GM21825 (cell line): ENCODE data around the gene CLTB.
"Not testable (repeated sequence)": the region's sequence is repeated elsewhere in the genome, so short reads cannot be mapped to it uniquely, and the experiment has no call there.

ENCODE experiments used
- ATAC-seq: cut with Tn5 transposase; IDR thresholded peaks from one replicate; pipeline ENCODE4 v1.9.1; 2021; ENCODE audit warnings: mild to moderate bottlenecking, moderate library complexity; ENCODE audit not compliant: unreplicated experiment

The CLTB gene

GRCh38 chr5:176429972-176430371 is 13.6 kb upstream of the CLTB start:
- no peak for ATAC-seq

GRCh38 chr5:176427971-176428370 is 11.6 kb upstream of the CLTB start:
- ATAC-seq = no peak

- no peak for ATAC-seq
These were observed 10.5 kb upstream of the CLTB start for GRCh38 chr5:176426876-176427275.

GRCh38 chr5:176425791-176426190 is 9.5 kb upstream of the CLTB start:
- ATAC-seq = no peak

GRCh38 chr5:176425138-176425537 is 8.8 kb upstream of the CLTB start:
- no peak for ATAC-seq

DNA sequence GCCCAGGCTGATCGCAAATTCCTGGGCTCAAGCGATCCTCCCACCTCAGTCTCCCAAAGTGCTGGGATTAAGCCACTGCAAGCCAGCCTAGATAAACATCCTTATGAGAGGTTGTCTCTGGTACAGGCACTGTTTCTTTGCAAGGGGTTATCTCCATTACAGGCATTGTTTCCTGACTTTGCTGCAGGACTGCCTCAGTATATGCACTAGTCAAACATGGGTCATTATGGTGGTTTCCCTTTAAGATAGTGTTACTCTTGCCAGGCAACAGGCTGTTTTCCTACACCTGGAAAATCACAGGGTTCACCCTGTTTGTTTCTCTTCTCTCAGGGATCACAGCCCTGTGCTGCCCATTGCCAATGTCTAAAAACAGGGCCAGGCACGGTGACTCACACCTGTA is 7.8 kb upstream of the CLTB start:
- ATAC-seq = no peak

- no peak for ATAC-seq
These were observed 4.7 kb upstream of the CLTB start for GRCh38 chr5:176420972-176421544.

DNA sequence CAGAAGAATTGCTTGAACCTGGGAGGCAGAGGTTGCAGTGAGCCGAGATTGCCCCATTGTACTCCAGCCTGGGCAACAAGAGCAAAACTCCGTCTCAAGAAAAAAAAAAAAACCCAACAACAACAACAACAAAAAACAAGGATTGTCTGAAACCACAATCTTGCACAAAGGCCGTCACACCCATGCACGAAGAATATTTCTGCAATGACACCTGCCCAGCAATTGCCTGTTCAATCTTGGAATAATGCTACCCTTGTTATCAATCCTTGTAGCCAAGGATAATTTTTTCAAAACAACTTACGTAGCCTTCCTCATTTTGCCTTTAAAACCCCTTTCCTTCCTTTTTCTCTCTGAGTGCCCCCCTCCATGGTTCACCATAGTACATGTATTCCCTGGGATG is 3.7 kb upstream of the CLTB start:
- ATAC-seq = no peak

- ATAC-seq = no peak
These were observed 1.9 kb upstream of the CLTB start for GRCh38 chr5:176418251-176418650.

GRCh38 chr5:176416965-176417364 is 626 bp upstream of the CLTB start:
- ATAC-seq = no peak

GRCh38 chr5:176415240-176415951 is 943 bp downstream of the CLTB start:
- no peak for ATAC-seq

DNA sequence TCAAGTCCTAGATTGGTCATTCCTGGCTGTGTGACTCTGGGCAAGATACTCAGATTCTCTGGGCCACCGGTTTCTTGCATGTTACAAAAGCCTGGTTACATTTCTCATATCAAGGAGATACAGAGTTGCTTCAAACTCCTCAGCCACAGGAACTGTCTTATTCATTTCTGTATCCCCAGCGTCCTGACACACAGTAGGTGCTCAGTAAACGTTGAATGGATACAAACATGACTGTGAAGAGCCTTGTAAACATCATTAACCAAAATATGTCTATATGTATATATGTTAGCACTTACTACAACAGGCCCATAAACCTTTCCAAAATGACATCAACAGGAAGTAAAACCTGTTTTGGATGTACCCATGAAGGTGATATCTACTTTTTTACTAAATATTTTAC is 1.6 kb downstream of the CLTB start:
- ATAC-seq = no peak

DNA sequence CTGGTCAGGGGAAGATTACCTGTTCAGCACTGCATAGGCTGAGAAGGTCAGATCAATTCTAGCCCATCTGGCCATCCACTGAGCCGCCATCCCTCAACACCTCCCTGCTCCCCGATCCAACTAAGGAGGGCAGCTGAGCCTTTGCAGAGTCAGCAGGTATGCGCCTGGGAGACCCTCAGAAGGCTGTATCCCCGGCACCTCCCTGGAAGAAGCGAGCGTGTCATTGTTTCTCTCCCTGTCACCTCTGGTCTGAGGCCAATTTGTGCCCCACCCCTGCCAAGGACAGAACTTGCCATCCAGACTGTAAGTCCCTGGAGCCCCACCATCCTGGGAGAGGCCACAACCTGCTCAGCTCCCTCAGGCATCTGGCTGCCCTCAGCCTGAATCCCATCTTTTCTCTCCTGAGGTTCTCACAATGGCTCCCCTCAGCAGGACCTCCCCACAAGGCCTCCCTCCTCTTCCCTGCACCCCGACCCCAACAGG is 2.6 kb downstream of the CLTB start:
- ATAC-seq = no peak

- no peak for ATAC-seq
These were observed 3.1 kb downstream of the CLTB start for GRCh38 chr5:176413255-176413565.

- ATAC-seq = no peak
These were observed 3.7 kb downstream of the CLTB start for GRCh38 chr5:176412517-176413254.

DNA sequence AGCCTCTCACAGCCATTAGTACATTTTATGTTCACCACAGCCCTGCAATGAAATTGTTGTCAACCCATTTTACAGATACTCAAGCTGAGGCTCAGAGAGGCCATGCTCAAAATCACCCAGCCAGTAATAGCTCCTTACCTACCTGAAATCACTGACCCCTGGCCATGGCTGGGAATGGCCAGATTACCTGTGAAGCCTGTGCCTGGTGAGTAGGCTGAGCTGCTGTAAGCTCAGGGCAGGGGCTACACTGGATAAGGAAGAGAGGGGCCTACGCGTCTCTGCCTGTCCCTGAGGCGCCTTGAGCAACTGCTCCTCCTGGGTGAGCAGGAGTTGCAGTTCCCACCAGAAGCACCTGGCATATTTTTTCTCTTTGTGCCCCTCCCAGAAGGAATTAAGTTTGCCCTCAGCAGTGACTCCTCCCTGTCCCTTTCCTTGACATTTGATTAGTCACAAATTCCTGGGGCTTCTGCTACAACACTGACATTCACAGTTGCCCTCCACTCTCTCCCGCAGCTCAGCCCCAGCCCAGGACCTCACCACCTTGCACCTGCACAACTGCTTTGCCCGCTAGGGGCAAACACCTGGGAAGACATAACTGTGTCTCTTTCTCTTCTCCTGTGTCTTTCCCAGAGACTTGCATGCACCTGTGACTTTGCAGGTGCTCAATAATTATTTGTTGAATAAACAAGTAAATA is 5.7 kb downstream of the CLTB start:
- no peak for ATAC-seq

DNA sequence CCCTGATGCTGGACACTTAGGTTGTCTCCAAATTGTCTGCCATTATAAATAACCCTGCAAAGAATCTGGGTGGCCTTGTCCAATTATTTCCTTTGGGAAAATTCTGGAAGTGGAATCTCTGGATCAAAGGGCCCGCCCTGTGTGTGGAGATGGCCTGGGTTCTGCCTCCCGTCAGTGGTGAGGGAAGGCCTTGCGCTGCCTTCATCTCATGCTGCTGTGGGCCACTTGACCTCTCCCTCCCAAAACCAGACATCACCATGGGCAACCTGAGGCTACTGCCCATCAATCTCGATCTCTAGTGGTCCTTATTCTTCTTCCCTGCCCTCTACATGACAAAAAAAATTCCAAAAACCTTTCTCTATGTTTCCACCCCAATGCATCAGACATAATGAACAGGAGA is 6.6 kb downstream of the CLTB start:
- no peak for ATAC-seq

GRCh38 chr5:176408590-176408989 is 7.7 kb downstream of the CLTB start:
- ATAC-seq = no peak

- ATAC-seq = not testable (repeated sequence)
These were observed 8.1 kb downstream of the CLTB start for GRCh38 chr5:176408252-176408573.

DNA sequence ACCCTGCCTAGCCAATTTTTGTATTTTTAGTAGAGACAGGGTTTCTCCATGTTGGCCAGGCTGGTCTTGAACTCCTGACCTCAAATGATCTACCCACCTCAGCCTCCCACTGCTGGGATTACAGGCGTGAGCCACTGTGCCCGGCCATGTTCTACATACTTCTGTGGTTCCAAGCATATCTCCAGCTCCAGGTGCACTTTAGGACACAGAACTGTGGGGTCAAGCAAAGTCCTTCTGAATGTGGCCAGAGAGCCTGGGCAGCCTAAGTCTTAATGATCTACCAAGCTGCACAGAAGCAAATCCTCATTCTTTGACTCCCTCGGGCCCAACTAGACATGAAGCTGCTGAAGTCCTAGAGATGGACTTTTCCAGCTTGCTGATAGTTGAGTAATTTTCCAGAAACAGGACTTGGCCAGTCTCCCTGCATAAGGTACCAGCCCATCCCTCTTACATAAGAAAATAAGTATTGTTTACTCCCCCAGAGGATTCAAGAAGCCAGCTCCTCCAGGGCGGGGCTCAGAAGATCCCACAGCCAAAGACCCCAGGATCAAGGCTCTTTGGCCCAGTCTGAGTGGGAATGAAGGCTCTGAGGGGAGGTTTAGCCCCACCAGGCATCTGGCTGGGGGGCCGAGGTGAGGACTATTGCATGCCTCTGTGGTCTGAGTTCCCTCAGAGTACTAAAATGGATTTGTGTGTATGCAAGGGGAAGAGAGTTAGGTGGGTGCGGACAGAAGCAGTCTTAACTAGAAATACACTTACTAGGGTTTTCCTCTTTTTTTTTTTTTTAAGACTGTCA is 8.7 kb downstream of the CLTB start:
- ATAC-seq = no peak

DNA sequence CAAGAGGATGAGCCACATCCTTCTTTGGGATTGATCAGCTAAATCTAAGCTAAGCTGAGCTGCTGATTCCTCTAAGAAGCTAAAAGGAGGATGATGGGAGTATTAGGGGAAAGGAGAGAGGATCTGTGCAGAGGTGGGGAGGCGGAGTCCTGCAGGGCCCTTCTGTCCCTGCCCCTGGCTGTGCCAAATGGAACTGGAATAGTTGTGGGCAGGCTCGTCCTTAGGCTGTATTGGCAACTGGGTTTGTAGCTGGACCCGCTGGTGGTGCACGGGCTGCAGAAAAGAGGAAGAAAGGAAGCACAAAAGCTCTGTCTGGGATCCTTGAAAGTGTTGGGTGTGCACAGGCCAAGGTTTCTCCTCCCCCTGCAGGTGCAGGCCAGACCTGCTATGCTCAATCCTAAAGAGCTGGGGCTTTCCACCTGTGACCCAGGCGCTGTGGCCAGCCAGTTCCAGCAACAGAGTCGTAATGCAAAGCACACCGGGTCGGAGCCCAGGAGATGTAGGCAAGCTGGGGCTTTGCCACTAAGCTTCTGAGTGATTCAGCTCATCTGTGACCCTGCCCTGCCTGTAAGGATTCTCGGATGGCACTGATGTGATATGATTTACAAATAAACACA is 9.8 kb downstream of the CLTB start:
- ATAC-seq = no peak
